HG02884 (cell line): ENCODE data around the gene DST.

ENCODE experiments used
- ATAC-seq: cut with Tn5 transposase; IDR thresholded peaks from one replicate; pipeline ENCODE4 v1.9.1; 2021; ENCODE audit warnings: mild to moderate bottlenecking, moderate library complexity; ENCODE audit not compliant: unreplicated experiment

The DST gene

GRCh38 chr6:56642366-56643261, at the start of gene DST:
TSS of gene DST (minus strand) at chr6:56642889.
- ATAC-seq = no peak

- no peak for ATAC-seq
Observed at GRCh38 chr6:56691814-56692213, 49.1 kb upstream of the DST start.

GRCh38 chr6:56691286-56691595, 48.6 kb upstream of the DST start:
- no peak for ATAC-seq

GRCh38 chr6:56690519-56691285, 48.0 kb upstream of the DST start:
- ATAC-seq = no peak

- no peak for ATAC-seq
Observed at GRCh38 chr6:56689663-56690062, 47.0 kb upstream of the DST start.

GRCh38 chr6:56689114-56689513, 46.4 kb upstream of the DST start:
- ATAC-seq = peak; percentile 73

- ATAC-seq = no peak
Observed at GRCh38 chr6:56688521-56688920, 45.8 kb upstream of the DST start.

- no peak for ATAC-seq
Observed at GRCh38 chr6:56687551-56687950, 44.9 kb upstream of the DST start.

GRCh38 chr6:56686429-56686828, 43.7 kb upstream of the DST start:
- ATAC-seq = no peak

GRCh38 chr6:56685994-56686393, 43.3 kb upstream of the DST start:
- no peak for ATAC-seq

GRCh38 chr6:56685102-56685733, 42.5 kb upstream of the DST start:
- ATAC-seq = no peak

- no peak for ATAC-seq
Observed at GRCh38 chr6:56684342-56685101, 41.8 kb upstream of the DST start.

- no peak for ATAC-seq
Observed at GRCh38 chr6:56683882-56684281, 41.2 kb upstream of the DST start.

- no peak for ATAC-seq
Observed at GRCh38 chr6:56682635-56683034, 39.9 kb upstream of the DST start.

- ATAC-seq = no peak
Observed at GRCh38 chr6:56677559-56677958, 34.9 kb upstream of the DST start.

GRCh38 chr6:56671651-56672461, 29.2 kb upstream of the DST start:
- ATAC-seq = no peak

GRCh38 chr6:56671160-56671559, 28.5 kb upstream of the DST start:
- no peak for ATAC-seq

GRCh38 chr6:56669041-56669440, 26.4 kb upstream of the DST start:
- no peak for ATAC-seq

GRCh38 chr6:56668158-56668557, 25.5 kb upstream of the DST start:
- no peak for ATAC-seq

GRCh38 chr6:56667336-56667735, 24.6 kb upstream of the DST start:
- ATAC-seq = no peak
